Endometrial microvascular endothelial cells (primary cell): ENCODE data around the gene TMEM91. TPM values are rescaled to one million over a fixed set of nuclear protein-coding genes. Genes with fewer than 3 reads are reported as not detected.
"Not testable (repeated sequence)": the region's sequence is repeated elsewhere in the genome, so short reads cannot be mapped to it uniquely, and the experiment has no call there.

ENCODE experiments used
- in situ Hi-C: cut with HindIII; loops from 2 replicates; pipeline ENCODE4 v1.10.0; 2017; ENCODE audit warnings: low sequenced_read_pairs, low pct_unique_long_range_greater_than_20kb; ENCODE audit errors: inconsistent ontology term
- total RNA-seq: library from RNA; depleted of rRNA; stranded (reverse); fragments of >200 nt; gene quantifications from one replicate; pipeline ENCODE4 v1.2.3, GENCODE V29; 2015; ENCODE audit errors: inconsistent ontology term

The TMEM91 gene
- total RNA-seq, 1 donor from 2014 or later: 3.2 TPM

DNA sequence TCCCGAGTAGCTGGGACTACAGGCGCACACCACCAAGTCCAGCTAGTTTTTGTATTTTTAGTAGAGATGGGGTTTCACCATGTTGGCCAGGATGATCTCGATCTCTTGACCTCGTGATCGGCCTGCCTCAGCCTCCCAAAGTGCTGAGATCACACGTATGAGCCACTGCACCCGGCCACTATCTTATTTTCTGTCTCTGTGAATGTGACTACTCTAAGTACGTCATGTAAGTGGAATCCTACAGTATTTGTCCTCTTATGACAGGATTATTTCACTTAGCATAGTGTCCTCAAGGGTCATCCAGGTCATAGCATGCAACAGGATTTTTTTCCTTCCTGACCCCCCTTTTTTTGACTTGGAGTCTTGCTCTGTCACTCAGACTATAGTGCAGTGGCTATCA lies 4.8 kb upstream of the TMEM91 start:
- in situ Hi-C loops: no loop called here

DNA sequence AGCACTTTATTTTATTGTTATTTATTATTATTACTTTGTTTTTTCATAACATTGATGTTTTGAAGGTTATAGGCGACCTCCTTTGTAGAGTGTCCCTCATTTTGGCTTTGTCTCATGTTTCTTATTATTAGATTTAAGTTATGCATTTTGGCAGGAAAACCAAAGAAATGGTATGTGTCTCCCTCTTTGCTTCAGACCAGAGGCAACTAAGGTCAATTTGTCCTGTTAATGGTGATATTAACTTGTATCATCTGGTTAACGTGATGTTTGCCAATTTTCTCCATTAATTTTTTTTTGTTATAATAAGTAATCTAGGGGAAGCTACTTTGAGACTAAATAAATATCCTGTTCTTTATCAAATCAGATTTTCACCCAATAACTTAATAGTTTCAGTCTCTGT lies 3.8 kb upstream of the TMEM91 start:
- in situ Hi-C loops: no loop called here

DNA sequence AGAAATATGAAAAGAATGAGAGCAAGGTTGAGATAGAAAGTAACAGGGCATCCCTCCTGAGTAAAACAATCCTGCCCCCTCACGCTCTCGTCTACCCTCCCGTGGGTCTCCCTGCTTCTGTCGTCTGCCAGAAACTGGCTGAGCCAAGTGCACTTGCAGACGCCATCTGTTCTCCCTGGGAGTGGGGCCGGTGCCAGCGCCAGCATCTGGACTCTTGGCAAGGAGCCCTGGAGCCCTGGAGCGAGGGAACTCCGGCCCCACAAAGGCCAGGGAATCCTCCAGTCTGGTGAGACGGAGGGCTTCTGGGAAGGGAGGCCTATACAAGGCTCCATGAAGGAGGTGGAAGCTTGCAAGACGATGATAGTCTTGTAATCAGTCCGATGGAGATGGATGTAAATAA lies 2.3 kb upstream of the TMEM91 start:
- in situ Hi-C loops: no loop called here

DNA sequence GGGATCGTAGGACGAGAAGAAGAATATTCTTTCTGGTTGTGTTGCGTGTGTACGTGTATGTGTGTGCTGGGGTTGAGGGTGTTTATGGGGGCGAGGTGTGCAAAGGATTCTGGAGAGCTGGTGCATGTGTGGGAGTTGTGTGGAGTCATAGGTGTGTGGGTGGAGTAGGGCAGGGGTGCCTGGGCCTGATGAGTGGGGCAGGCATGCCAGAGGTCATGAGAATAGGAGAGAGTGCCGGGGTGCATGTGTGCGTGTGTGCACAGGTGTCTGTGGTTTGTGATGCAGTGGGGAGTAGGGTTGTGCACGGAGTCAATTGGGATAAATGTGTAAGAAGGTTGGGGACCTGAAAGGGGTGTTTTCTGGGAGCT lies 649 bp downstream of the TMEM91 start:
- in situ Hi-C loops: no loop called here

DNA sequence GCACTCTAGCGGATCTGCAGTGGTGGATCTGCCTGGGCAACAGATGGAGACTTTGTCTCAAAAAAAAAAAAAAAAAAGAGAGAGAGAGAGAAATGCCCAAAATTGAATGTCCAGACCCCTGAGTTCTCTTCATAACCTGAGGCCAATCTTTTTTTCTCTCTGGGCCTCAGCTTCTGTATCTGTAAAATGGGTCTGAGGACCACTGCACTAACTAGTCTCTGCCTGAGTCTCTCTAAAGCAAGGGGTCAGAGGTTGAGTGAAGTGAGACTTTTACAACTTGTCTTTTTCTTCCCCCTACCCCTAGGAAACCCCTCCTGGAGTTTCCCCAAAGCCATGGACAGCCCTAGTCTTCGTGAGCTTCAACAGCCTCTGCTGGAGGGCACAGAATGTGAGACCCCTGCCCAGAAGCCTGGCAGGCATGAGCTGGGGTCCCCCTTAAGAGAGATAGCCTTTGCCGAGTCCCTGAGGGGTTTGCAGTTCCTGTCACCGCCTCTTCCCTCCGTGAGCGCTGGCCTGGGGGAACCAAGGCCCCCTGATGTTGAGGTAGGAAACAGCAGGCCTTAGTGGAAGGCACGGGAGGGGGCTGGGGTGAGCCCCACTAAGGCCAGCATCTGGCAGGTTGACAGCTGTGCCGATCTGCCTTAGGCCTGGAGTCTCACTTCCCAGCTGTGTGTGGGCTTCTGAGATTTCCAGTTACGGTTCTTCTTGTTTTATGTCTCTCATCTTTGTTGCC lies 1.8 kb downstream of the TMEM91 start:
- in situ Hi-C loops: no loop called here

DNA sequence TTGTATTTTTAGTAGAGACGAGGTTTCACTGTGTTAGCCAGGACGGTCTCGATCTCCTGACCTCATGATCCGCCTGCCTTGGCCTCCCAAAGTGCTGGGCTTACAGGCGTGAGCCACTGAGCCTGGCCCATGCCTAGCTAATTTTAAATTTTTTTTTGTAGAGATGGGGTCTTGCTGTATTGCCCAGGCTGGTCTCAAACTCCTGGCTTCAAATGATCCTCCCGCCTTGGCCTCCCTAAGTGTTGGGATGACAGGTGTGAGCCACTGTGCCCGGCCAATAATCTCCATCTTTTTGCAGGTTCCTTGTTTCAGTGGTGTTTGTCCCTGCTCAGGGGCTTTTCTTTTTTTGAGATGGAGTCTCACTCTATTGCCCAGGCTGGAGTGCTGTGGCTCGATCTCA lies 5.2 kb downstream of the TMEM91 start:
- in situ Hi-C loops: not testable (repeated sequence)

DNA sequence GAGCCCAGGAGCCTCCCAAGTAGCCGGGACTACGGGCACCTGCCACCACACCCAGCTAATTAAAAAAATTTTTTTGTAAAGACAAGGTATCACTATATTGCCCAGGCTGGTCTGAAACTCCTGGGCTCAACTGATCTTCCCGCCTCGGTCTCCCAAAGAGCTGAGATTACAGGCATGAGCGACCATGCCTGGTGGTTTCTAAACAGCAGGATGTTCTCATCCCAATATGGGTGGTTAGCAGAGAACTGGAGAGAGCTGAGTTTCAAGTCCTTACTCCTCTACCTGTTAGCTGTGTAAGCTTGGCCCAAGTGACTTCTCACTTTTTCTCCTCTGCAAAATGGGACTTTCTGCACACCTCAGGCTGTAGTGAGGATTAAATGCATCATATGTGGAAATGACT lies 8.0 kb downstream of the TMEM91 start:
- in situ Hi-C loops: no loop called here

DNA sequence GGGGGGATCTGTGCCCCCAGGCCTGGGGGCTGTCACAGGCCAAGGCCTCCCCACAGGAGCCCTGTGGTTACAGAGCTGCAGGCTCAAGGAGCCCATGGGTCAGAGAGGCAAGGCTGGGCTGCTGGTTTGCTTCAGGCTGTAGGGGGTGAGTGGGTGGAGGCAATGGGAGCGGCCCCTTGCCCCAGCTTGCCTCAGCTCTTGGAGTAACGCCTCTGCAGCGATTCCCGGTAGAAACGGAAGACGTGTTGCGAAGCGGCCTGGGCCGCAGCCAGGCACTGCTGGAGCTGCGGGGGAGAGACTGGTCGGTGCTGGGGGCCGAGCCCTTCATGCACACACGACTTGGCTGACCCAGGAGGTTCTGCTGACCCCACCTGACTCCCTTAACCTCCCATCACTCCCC lies 10.1 kb downstream of the TMEM91 start:
- in situ Hi-C loops: no loop called here

DNA sequence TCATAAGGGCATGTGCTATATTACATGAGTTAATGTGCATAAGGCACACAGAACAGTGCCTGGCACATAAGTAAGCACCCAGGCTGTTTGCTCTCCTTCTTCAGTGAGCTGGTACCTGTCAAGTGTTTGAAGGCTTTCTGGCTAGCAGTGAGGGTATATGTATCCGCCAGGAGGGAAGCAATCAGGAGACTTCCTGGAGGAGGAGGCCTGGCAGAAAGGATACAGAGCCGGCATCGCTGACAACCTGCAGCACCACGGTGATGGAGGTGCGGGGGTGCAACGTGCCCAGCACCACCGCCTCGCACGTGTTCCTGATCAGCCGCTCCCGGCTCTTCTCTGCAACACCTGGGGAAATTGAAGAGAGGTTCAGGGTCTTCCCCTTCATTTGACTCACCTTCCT lies 15.3 kb downstream of the TMEM91 start:
- in situ Hi-C loops: no loop called here

DNA sequence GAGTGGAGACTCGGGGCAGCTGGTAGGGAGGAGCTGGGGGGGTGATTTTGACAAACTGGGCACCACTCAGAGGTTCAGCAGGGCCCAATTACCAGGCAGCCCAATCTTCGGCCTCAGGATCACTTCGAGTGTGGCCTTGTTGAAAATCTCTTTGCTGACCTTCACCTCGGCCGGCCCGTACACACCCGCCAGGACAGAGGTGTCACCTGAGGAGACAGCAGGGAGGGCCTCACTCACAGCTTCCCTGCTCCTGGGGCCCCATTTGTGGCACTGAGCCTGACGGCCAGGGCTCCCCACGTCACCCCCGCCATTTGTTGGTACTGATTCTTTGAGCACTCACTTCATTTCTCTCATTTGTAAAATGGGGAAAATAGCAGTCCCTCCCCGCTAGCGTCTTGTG lies 16.4 kb downstream of the TMEM91 start:
- in situ Hi-C loops: no loop called here

DNA sequence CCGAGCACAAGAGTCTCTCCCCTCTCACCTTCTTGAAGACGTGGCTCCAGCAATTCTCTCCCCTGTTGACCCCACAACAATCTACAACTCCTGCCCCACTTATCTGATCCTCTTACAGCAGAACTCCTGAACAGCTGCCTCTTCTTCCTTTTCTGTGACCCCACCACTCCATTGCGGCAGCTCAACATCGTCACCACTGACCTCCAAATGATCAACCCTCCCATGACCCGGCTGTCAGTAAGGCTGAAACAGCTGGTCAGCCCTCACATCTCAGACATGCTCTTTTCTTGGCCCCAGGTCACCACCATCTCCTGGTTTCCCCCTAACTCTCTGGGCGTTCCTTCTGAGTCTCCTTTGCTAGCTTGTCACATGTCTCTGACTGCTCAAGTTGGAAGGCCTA lies 19.0 kb downstream of the TMEM91 start:
- in situ Hi-C loops: no loop called here

DNA sequence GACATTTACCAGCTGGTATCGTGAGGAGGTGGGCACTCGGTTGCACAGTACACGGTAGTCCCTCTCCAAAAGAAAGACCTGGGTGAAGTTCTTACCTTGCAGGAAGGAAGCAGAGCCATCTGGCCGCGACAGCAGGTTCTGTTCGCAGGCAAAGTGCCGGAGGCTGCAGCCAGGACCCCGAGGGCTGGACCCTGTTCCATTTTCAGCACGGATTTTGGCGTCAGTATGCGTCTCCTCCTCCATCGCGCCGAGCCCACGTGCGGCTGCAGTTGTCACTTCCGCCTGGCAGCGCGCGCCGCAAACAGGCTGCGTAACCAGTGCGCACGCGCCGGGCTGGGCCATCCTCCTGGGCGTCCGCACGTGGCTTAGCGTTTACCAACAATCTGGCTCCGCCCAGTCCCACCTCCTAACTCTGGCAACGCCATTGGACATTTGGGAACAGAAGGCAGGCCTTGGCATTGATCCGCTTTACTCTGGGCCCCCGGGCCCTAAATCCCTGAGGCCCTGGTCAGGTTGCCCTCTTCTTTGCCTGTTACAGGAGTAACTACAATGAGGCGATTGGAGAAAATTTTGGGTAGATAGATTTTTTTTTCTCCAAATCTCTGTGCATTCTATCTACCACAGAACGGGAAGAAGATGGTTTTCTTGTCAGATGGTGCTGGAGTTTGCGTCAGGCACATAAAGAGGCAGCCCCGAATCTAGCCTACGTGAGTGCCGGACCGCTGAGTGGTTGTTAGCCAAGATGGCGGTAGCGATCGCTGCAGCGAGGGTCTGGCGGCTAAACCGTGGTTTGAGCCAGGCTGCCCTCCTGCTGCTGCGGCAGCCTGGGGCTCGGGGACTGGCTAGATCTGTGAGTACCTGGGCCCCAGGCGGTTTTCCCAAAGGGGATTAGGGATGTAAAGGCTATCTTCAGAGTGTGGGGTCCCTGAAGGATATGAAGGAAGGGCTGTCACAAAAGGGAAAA lies 21.0 kb downstream of the TMEM91 start, which contains the start of the genes BCKDHA and EXOSC5:
TSS of gene BCKDHA (plus strand) at position 733 of the 964 bp plus-strand sequence. CDS start at position 743, 10 bp downstream.
TSS of gene EXOSC5 (minus strand) at position 274 of the 964 bp plus-strand sequence. CDS start at position 243, 31 bp downstream.
- in situ Hi-C loops: no loop called here

DNA sequence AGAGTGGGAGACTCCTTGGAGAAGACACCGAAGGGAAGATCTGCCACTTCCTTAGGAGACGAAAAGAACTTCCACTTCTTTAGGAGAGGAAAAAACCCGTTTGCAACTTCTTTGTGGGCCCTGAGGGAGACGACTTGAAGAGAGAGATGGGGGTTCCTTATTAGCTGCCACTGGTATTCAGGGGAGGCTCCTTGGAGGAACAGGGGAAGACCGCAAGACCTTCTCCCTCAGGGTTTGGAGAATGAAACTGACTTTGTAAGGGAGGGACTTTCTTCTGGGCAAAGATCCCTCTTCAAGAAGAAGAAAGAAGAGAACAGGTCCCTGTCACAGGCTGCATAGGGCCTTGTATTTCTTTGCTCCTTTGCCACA lies 21.7 kb downstream of the TMEM91 start:
- in situ Hi-C loops: no loop called here

DNA sequence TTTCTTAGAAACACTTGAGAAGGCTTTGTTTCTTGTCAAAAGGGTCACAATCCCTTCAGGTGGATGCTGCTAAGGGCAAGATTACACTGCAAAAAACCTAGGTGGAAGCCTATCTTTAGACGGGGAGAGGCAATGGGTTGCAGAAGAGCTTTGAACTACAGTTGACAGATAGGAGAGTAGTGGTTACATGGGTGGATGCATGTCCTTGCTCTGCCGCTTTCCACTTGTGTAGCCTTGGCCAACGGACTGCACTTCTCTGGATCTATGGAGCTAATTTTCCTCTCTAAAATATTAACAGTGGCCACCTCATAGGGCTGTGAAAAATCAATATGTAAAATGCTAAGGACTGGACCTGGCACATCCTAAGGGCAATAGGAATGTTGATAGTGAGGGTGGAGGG lies 22.3 kb downstream of the TMEM91 start:
- in situ Hi-C loops: no loop called here

DNA sequence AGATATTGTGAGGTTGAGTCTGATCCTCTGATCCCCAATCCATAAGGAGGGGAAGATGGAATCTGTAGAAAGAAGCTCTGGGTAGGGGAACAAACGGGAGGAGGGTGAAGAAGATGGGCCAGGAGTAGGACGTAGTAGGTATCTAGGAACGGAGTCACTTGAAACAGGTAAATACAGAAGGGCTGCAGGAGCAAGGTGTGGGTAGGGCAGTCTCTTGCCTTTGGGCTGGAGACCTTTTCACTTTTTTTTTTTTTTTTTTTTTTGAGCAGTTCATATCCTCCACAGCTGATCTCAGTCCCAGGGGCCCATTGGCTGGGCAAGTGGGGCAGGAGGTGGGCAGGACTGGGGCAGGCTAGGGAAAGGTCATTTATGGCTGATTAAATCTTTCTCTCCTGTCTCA lies 22.8 kb downstream of the TMEM91 start:
- in situ Hi-C loops: no loop called here

DNA sequence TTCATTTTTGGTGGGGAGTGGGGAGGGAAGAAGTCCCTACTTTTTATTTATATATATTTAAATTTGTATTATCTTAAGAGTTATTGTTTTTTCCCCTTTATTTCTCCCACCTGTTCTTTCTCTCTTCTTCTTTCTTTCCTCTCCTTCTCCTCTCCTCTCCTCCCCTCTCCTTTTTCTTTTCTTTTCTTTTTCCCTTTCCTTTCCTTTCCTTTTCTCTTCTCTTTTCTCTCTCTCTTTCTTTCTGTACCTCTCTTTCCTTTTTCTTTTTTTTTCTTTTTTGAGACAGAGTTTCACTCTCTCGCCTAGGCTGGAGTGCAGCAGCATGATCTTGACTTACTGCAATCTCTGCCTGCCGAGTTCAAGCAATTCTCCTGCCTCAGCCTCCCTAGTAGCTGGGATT lies 23.2 kb downstream of the TMEM91 start:
- in situ Hi-C loops: no loop called here

DNA sequence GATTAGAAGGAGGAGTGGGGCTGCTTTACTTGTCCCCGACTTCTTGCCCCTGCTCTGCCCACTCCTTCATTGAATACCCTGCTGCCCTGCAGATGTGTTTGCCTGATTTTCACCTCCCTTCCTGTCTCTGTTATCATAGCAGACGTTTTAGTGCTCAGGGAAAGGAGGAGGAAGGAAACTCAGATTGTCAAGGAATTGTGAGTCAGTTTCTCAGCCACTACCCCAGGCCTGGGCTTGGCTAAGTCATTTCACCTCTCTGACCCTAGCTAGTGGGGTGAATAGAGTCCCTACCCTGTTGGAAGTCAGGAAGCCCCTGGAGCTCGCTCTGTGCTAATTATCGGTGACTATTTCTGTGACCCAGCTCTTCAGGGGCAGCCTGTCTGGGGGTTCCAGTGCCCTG lies 25.1 kb downstream of the TMEM91 start:
- in situ Hi-C loops: loop anchor here (25.0 kb wide), 1 partner anchor 161 kb away; no protein-coding TSS in a partner anchor

DNA sequence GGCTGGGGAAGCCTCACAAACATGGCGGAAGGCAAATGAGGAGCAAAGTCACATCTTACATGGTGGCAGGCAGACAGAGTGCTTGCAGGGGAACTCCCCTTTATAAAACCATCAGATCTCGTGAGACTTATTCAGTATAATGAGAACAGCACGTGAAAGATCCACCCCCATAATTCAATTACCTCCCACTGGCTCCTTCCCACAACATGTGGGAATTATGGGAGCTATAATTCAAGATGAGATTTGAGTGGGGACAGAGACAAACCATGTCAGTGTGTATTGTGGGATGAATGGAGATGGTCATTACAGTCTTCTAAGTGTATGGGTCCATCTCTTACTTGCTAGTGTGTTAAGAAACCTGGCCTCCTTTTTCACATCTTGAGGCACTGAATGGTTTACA lies 25.7 kb downstream of the TMEM91 start:
- in situ Hi-C loops: loop anchor here (25.0 kb wide), 1 partner anchor 160 kb away; no protein-coding TSS in a partner anchor

DNA sequence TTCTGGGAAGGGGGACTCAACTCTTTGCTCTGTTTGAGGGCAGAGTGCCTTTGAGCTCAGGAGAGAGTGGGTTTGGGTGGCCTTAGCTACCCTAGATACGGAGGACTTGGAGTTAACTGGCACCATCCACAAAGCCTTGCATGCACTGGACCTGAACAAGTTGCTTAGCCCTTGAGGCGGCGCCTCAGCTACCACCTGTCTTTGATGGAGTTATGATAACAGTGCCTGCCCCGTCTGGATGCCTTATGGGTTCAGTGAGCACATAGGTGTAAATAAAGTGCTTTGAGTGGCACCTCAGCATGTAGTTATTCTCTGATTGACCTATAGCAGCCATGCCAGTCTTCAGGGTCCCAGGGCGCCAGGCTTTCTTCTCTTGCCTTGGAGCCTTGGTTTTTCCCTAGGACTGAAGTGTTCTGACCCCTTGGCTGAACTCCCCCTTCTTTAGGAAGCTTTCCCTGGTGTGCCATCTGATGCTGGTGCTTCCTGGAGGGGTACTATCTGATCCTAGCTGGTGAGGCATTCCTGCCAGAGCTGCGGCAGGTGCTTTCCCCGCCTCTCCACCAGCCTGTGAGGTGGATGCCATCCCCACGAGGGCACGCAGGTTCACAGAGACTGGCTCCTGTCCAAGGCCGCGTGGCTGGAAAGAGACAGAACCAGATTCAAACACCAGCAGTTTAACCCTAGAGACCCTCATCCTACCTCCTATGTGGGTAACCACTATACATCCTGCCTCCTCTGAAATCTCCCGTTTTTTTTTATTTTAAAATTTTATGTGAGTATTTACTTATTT lies 27.0 kb downstream of the TMEM91 start:
- in situ Hi-C loops: loop anchor here (25.0 kb wide), 1 partner anchor 159 kb away; no protein-coding TSS in a partner anchor
